IMR-90 (cell line): Measurements from ENCODE around the gene PPL. TPM values are rescaled to one million over a fixed set of nuclear protein-coding genes. Genes with fewer than 3 reads are reported as not detected.

Experiments used
- ATAC-seq: fragments of 200-7000 bp; cut with Tn5 transposase; 2 replicates; pipeline ENCODE4 v1.9.1; 2020; ENCODE audit warnings: low read depth, mild to moderate bottlenecking, moderate library complexity
- BruUV-seq: library from RNA; stranded (reverse); fragments of 400-500 nt; replicated peaks from 2 replicates; lab custom pipeline; 2021; lab: Mats Ljungman, UMichigan
- CTCF ChIA-PET: fragments of 300-600 bp; formaldehyde crosslinking; extraction: SDS; loops from one replicate; lab custom pipeline; 2021; ENCODE audit warnings: antibody characterized with exemption; lab: Yijun Ruan, JAX
- POLR2A ChIA-PET: fragments of 300-600 bp; sonication (Branson Sonifier 250); formaldehyde crosslinking; loops from one replicate; lab custom pipeline; 2022; ENCODE audit warnings: antibody characterized with exemption; ENCODE audit not compliant: unreplicated experiment; lab: Charles Lee
- DNase-seq: peaks from one replicate; pipeline ENCODE4 v3.0.0; 2013
- H2AFZ ChIP-seq: replicated peaks from 2 replicates; pipeline ENCODE3; 2013; ENCODE audit warnings: low read length, mild to moderate bottlenecking; ENCODE audit not compliant: poor library complexity
- H2AK5ac ChIP-seq: 2 replicates; pipeline ENCODE4 v1.6.1; 2013; ENCODE audit warnings: low read depth, low read length, inconsistent platforms
- H2AK9ac ChIP-seq: replicated peaks from 2 replicates; pipeline ENCODE3; 2013; ENCODE audit warnings: mild to moderate bottlenecking, low read depth, low read length, moderate library complexity; ENCODE audit not compliant: poor library complexity
- H2BK120ac ChIP-seq: 2 replicates; pipeline ENCODE4 v1.6.1; 2013; ENCODE audit warnings: low read depth, low read length, inconsistent platforms
- H2BK15ac ChIP-seq: 3 replicates; pipeline ENCODE4 v1.6.1; 2013; ENCODE audit warnings: low read depth, low read length, inconsistent platforms
- H2BK20ac ChIP-seq: 2 replicates; pipeline ENCODE4 v1.6.1; 2013; ENCODE audit warnings: low read depth, mild to moderate bottlenecking, inconsistent platforms, low read length, moderate library complexity
- H2BK5ac ChIP-seq: 2 replicates; pipeline ENCODE4 v1.6.1; 2013; ENCODE audit warnings: mild to moderate bottlenecking, low read depth, low read length, inconsistent platforms; ENCODE audit not compliant: poor library complexity, severe bottlenecking
- H3K14ac ChIP-seq: replicated peaks from 2 replicates; pipeline ENCODE4 v1.6.1; 2013; ENCODE audit warnings: low read depth, low read length, inconsistent platforms
- H3K18ac ChIP-seq: 2 replicates; pipeline ENCODE4 v1.6.1; 2013; ENCODE audit warnings: low read depth, low read length, control low read depth
- H3K23ac ChIP-seq: 2 replicates; pipeline ENCODE4 v1.6.1; 2013; ENCODE audit warnings: low read depth, low read length, inconsistent platforms
- H3K27ac ChIP-seq: 2 replicates; pipeline ENCODE4 v1.5.1; 2013; ENCODE audit warnings: mild to moderate bottlenecking, control low read depth, low read length; ENCODE audit not compliant: insufficient read depth
- H3K27me3 ChIP-seq: 2 replicates; pipeline ENCODE4 v1.6.1; 2013; ENCODE audit warnings: low read length; ENCODE audit not compliant: control insufficient read depth, insufficient read depth
- H3K36me3 ChIP-seq: 2 replicates; pipeline ENCODE4 v1.6.1; 2013; ENCODE audit warnings: low read length, mixed read lengths; ENCODE audit not compliant: control insufficient read depth, insufficient read depth
- H3K4ac ChIP-seq: 2 replicates; pipeline ENCODE4 v1.6.1; 2013; ENCODE audit warnings: low read depth, low read length, inconsistent platforms
- H3K4me1 ChIP-seq: 2 replicates; pipeline ENCODE4 v1.6.1; 2013; ENCODE audit warnings: low read length, mixed read lengths; ENCODE audit not compliant: control insufficient read depth, insufficient read depth
- H3K4me2 ChIP-seq: 2 replicates; pipeline ENCODE4 v1.6.1; 2013; ENCODE audit warnings: low read depth, mild to moderate bottlenecking, control low read depth, low read length, moderate library complexity
- H3K4me3 ChIP-seq: 2 replicates; pipeline ENCODE4 v1.5.1; 2013; ENCODE audit warnings: low read depth, mild to moderate bottlenecking, control low read depth, low read length, moderate library complexity; ENCODE audit not compliant: insufficient read depth
- H3K56ac ChIP-seq: 2 replicates; pipeline ENCODE4 v1.6.1; 2013; ENCODE audit warnings: low read length, inconsistent platforms; ENCODE audit not compliant: insufficient read depth; ENCODE audit errors: extremely low read depth
- H3K79me1 ChIP-seq, 2 experiments: 2 replicates each; pipeline ENCODE4 v1.6.1; 2013; ENCODE audit warnings: low read length in 2 of 2, inconsistent platforms in 1 of 2, low read depth in 1 of 2
- H3K9ac ChIP-seq: 2 replicates; pipeline ENCODE4 v1.6.1; 2013; ENCODE audit warnings: low read depth, low read length, control low read depth
- H3K9me1 ChIP-seq: 2 replicates; pipeline ENCODE4 v1.6.1; 2013; ENCODE audit warnings: low read length, inconsistent platforms; ENCODE audit not compliant: insufficient read depth
- H3K9me3 ChIP-seq: 2 replicates; pipeline ENCODE4 v1.6.1; 2013; ENCODE audit warnings: low read length; ENCODE audit not compliant: control insufficient read depth, insufficient read depth
- H4K20me1 ChIP-seq: 2 replicates; pipeline ENCODE4 v1.6.1; 2013; ENCODE audit warnings: low read length, inconsistent platforms; ENCODE audit not compliant: insufficient read depth
- H4K5ac ChIP-seq: 2 replicates; pipeline ENCODE4 v1.6.1; 2013; ENCODE audit warnings: mild to moderate bottlenecking, low read depth, low read length, control low read depth
- H4K8ac ChIP-seq, 2 experiments: 2 replicates each; pipeline ENCODE4 v1.6.1; 2013; ENCODE audit warnings: low read depth in 2 of 2, low read length in 2 of 2, control low read depth in 1 of 2, inconsistent platforms in 1 of 2
- H4K91ac ChIP-seq: 2 replicates; pipeline ENCODE4 v1.6.1; 2013; ENCODE audit warnings: low read depth, low read length, inconsistent platforms; ENCODE audit not compliant: insufficient read depth
- BHLHE40 ChIP-seq: fragments of 150-350 bp; IDR thresholded peaks from 2 replicates; pipeline ENCODE4 v1.6.1; 2016; ENCODE audit warnings: mild to moderate bottlenecking, low read depth, low read length
- MAZ ChIP-seq: IDR thresholded peaks from 2 replicates; pipeline ENCODE4 v1.6.1; 2012; ENCODE audit warnings: low read depth, mild to moderate bottlenecking, low read length, improper control_type of control experiment, moderate library complexity, borderline replicate concordance
- MXI1 ChIP-seq: IDR thresholded peaks from 2 replicates; pipeline ENCODE4 v1.6.1; 2012; ENCODE audit warnings: low read depth, mild to moderate bottlenecking, low read length, moderate library complexity, borderline replicate concordance
- POLR2A ChIP-seq: IDR thresholded peaks from 2 replicates; pipeline ENCODE4 v1.6.1; 2012; ENCODE audit warnings: mild to moderate bottlenecking, low read depth, low read length
- WGBS, 2 experiments: methylation state at CpG; one replicate each; pipeline versions ENCODE4 v1.1.5 to v1.1.7; 2013; ENCODE audit warnings: missing lambda C conversion rate in 2 of 2; ENCODE audit not compliant: insufficient read length in 1 of 2; ENCODE audit errors: extremely low coverage in 2 of 2; 5-methylcytosine and 5-hydroxymethylcytosine counted together
- dilution Hi-C: fragments of 300-500 bp; cut with HindIII; formaldehyde crosslinking; loops from one replicate; pipeline ENCODE4 v1.14.3; 2018; ENCODE audit warnings: low sequenced_read_pairs; ENCODE audit not compliant: unreplicated experiment
- in situ Hi-C: fragments of 300-500 bp; cut with MboI; formaldehyde crosslinking; loops from 3 replicates; pipeline ENCODE4 v1.14.3; 2019; ENCODE audit warnings: low sequenced_read_pairs, inconsistent platforms, mixed read lengths
- intact Hi-C: fragments of 100-400 bp; cut with micrococcal nuclease; formaldehyde crosslinking; loops from 2 replicates; pipeline ENCODE4 v1.10.0; 2022
- polyA plus RNA-seq, 3 experiments: library from polyadenylated mRNA; depleted of rRNA; stranded (reverse); fragments of >200 nt; gene quantifications; 2 replicates each; pipeline ENCODE4 v1.2.3, GENCODE V29; 2012; ENCODE audit warnings: low replicate concordance in 1 of 3
- total RNA-seq: library from RNA; depleted of rRNA; stranded (reverse); fragments of >200 nt; gene quantifications from 2 replicates; pipeline ENCODE4 v1.2.3, GENCODE V29; 2012

PPL gene
- total and polyA plus RNA-seq, 2 of the 4 experiments (the other 2 are of a cell fraction) = 0.34 to 0.36 TPM

DNA sequence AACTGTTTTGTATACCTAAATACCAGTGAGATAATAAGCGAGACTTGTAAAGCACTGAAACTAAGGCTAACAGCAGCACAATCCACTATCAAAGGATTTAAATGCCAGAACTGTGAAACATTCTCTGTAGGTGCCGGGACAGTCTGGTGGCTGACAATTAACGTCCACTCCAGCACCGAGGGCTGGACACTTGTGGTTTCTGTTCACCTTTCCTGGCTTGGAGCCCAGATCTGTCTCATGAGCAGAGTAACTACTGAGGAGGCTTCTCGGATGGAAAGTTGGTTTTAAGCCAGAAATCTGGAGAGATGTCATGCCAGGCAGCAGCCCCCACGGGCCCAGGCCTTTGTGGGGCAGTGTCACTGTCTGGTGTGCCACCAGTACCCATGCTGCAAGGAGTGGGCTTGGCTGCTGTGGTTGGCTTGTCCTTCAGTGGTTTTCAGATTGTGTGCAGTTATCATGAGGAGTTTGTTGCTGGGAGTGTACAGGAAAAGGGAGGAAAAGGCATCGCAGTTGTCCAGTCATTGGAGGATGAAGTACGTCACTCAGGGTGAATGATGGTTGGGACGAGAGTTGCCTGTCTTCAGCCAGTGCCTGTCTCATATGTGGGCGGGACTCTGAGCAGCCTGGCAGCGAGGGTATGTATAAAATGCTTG, 54.2 kb downstream of the PPL start:
- Histone ChIP-seq H4K91ac (no peak overlapping the region), H4K8ac (no peak overlapping the region), H3K4me3 (no peak overlapping the region), H3K56ac (no peak overlapping the region), H4K5ac (no peak overlapping the region), H4K20me1 (peaks cover 21% of the 10 kb centered on the region; the same call in 1 of the 2 replicates), H3K9me3 (no peaks in the 10 kb centered on the region), H3K18ac (no peak overlapping the region), H3K4me1 (peaks cover 9% of the 10 kb centered on the region), H3K36me3 (peaks cover 71% of the 10 kb centered on the region), H2AK9ac (no peak overlapping the region), H2BK15ac (no peak overlapping the region), H2AFZ (no peak overlapping the region), H3K23ac (no peak overlapping the region), H2BK5ac (no peak overlapping the region), H3K9ac (no peak overlapping the region), H2BK120ac (no peak overlapping the region), H3K14ac (no peak overlapping the region), H2AK5ac (no peak overlapping the region), H3K9me1 (peaks cover 10% of the 10 kb centered on the region), H2BK20ac (no peak overlapping the region), H3K4me2 (no peak overlapping the region), H3K27me3 (no peaks in the 10 kb centered on the region), H3K79me1 (peaks cover 5 to 30% of the 10 kb centered on the region in 2 experiments; a peak in 3 of 4 replicates), H3K4ac (no peak overlapping the region), H3K27ac (no peak overlapping the region)
- in situ Hi-C loops = loop anchor here (10.0 kb wide), 1 partner anchor 62 kb away; no protein-coding TSS in a partner anchor
- intact Hi-C loops = loop anchor here (5.0 kb wide), 1 partner anchor 60 kb away; no protein-coding TSS in a partner anchor
- ChIA-PET POLR2A (no interaction called here), CTCF (no interaction called here)
- dilution Hi-C loops = no loop called here
- peak; percentile 80 for DNase-seq
- ATAC-seq = peak; percentile 64
- TF ChIP-seq BHLHE40 (peak; percentile 56), POLR2A (no peak), MAZ (no peak), MXI1 (no peak)
- WGBS, 2 experiments = 44% methylated on average over 6 of the region's 11 CpGs; no CpG with 5 or more reads in 1 of the 2 experiments
- no TSS peak for BruUV-seq
